Islet of Langerhans (tissue), 1 donor: ENCODE measurements around the gene SLC25A48.

Source experiments
- FAIRE-seq: peaks from one replicate; lab custom pipeline; 2011; peaks lifted over from hg19 to GRCh38; lab: Jason Lieb, UNC

SLC25A48 gene

GRCh38 chr5:135881819-135882218 lies 47.4 kb downstream of the SLC25A48 start:
- FAIRE-seq = no peak

DNA sequence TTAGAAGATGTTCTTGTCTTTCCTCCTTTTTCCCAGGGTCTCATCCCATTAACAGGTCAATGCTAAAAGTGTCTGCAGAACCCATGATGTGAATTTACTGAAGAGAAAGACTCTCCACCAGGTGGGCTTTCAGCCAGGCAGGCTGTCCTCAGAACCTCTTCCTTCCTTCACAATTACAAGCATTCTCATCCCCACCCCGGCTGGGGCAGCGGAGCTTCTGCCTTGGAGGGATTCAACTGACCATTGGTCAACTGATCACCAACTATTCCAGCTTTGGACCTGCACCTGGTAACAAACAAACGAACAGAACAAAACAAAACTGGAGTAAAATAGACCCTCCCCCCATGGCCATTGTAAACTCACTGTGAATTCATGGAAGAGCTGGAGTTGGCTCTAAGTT lies 48.6 kb downstream of the SLC25A48 start:
- FAIRE-seq = no peak

- FAIRE-seq = no peak
Observed at GRCh38 chr5:135883441-135883840, 49.0 kb downstream of the SLC25A48 start.

DNA sequence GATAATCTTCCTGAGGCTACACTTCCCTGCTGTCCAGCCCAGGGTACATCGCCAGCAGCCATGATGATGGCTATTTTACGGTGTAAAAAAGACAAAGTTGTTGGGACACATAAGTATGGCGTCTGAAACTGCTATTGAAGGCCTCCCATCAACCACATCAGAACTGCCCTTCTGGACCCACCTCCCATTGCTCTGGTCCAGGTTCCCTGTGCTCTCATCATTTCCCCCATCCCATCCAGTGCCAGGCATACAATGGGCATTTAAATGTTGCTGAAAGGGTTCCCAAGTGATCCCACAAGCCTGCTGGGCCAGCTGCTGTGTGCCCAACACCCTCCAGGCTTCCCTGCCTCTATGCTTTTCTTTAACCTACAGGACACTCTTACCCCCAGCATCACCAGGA lies 50.6 kb downstream of the SLC25A48 start:
- no peak for FAIRE-seq

GRCh38 chr5:135886136-135886535 lies 51.7 kb downstream of the SLC25A48 start:
- no peak for FAIRE-seq

DNA sequence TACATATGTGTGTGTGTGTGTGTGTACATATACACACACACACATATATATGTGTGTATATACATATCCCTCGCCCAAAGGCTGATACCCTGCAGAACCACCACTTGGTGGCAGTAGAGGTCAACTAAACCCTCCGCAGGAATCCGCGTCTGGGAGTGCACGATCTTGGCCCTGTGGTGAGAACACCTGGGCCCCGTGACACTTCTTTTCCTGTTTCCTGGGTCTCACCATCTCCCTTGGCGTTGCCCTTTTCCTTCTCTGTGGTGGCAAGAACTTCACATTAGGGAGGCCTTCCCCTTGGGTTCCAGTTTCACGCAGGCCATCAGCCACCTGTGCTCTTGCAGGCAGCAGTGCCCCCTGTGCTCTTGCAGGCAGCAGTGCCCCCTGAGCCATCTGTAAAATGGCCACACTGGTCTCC lies 53.0 kb downstream of the SLC25A48 start:
- peak; percentile 33 for FAIRE-seq

DNA sequence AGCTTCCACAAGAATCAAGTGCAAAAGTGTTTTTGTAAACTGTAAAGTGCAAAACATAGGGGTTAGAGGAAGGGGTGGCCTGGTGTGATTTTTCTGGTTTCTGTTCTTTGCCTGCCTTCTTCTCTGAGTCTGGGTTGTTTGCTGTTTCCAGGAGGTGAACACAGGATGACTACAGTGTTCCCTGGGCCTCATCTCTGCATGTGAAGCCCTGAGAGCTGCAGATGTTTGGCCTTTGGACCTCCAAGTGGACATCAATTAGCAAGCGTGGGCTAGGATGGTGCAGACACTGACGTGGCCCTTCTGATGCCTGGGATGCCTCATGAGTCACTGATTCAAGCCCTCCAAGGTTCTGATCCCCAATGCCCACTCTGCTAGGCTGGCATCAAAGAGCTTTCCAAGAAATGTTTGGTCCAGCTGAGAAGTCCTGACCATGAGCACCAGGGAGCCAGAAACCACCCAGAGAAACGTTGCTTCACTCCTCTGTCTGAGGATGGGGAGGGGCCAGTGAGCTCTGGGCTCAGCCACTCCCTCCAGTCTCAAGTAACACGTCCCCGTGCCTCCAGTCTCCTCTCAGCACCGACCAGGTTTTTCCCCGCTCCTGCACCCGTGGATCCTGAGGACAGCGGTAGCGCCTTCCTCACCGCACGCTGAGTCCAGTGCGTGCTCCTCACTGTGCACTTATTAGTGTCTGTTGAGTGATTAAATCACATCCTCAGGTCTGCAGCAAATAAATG lies 53.6 kb downstream of the SLC25A48 start:
- no peak for FAIRE-seq

DNA sequence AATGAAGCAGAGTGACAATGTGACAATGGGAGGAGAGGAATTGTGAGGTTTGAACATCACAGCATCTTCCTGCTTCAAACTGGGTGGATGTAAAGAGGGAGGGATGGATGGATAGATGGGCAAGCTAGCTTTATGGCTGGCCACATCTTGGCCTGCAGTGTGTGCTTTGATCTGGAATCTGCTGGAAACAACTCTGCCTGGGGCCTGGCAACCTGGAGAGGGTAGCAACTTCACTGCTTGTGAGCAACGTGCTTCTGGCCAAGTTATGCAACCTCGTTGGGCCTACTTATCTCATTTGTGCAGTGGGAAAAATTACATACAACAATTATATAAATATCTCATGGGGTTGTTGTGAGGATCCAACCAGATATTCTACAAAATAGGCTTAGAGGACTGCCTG lies 55.8 kb downstream of the SLC25A48 start:
- no peak for FAIRE-seq

DNA sequence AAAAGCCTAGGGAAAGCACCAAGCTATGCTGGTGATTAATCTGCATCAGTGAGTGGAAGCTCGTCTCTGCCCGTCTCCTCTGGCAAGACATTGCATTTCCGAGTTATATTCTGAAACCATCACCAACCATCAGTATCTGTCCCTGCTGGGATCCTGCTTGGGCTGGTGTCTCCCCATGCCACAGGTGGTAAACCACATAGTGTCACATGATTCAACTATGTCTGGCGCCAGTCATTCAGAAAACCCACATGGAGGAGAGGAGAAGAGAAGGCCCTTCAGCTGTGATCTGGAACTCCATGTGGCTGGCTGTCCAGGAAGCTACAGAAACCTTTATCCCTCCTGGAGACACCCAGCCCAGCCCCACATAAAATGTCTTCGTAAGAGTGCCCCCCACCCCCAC lies 56.4 kb downstream of the SLC25A48 start:
- FAIRE-seq = no peak

GRCh38 chr5:135891268-135891667 lies 56.8 kb downstream of the SLC25A48 start:
- no peak for FAIRE-seq

DNA sequence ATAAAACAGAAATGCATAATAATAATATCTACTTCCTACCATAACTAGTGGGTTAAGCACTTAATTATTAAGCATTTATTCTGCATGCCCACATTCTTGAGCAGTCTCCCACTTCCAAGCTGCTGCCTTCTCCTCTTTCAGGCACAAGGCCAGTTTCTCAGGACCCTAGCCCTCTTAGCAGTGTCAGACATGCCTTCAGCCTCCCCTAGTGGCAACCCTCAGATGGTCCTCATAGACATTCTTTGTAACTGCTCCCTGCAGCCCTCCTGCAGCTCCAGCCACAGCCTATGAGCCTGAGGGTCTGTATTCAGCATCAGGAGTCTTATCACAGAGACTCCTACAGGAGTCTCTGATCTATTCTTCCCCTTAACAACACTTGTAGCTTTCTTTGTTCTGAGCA lies 57.3 kb downstream of the SLC25A48 start:
- no peak for FAIRE-seq

- FAIRE-seq = no peak
Observed at GRCh38 chr5:135894276-135894675, 59.8 kb downstream of the SLC25A48 start.

GRCh38 chr5:135894789-135895188 lies 60.3 kb downstream of the SLC25A48 start:
- no peak for FAIRE-seq

GRCh38 chr5:135895474-135896006 lies 61.1 kb downstream of the SLC25A48 start, which contains the start of gene IL9:
Gene IL9 (minus strand): TSS chr5:135895841. CDS start chr5:135895816, 25 bp downstream.
- FAIRE-seq = no peak

GRCh38 chr5:135898651-135899050 lies 64.2 kb downstream of the SLC25A48 start:
- no peak for FAIRE-seq

DNA sequence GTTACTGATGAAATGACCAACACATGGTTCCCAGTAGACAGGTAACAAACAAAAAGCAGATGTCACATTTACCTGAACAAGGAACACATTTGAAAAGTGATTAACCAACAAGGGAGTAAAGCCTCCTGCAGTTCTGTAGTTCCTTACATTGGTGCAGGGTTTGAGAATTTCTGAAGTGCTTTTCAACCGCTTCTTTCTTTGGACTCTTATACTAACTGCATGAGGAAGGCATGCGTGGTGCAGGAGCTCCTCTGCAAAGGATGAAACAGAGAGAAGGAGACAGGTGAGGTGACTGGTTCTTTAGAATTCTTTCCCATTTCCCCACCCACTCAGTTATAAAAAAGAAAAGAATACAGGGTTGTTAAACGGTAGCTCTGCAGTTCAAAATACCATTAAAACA lies 65.8 kb downstream of the SLC25A48 start:
- no peak for FAIRE-seq

DNA sequence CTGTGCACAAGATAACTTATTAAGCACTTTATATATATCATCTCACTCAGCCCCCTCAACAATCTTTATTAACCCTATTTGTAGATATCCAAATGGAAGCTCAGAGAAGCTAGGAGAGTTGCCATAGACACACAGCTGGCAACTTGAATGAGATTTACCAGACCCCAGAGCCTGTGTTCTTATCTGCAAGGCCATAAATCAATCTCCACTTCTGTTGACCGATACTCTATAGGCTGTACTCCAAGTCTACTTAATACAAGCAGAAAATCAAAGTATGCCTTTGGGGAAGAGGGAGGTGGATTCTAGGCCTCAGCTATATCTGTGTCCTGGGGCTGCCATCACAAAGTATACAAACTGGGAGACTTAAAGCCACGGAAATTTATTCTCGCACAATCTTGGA lies 67.2 kb downstream of the SLC25A48 start:
- no peak for FAIRE-seq

- no peak for FAIRE-seq
Observed at GRCh38 chr5:135905144-135905543, 70.7 kb downstream of the SLC25A48 start.

DNA sequence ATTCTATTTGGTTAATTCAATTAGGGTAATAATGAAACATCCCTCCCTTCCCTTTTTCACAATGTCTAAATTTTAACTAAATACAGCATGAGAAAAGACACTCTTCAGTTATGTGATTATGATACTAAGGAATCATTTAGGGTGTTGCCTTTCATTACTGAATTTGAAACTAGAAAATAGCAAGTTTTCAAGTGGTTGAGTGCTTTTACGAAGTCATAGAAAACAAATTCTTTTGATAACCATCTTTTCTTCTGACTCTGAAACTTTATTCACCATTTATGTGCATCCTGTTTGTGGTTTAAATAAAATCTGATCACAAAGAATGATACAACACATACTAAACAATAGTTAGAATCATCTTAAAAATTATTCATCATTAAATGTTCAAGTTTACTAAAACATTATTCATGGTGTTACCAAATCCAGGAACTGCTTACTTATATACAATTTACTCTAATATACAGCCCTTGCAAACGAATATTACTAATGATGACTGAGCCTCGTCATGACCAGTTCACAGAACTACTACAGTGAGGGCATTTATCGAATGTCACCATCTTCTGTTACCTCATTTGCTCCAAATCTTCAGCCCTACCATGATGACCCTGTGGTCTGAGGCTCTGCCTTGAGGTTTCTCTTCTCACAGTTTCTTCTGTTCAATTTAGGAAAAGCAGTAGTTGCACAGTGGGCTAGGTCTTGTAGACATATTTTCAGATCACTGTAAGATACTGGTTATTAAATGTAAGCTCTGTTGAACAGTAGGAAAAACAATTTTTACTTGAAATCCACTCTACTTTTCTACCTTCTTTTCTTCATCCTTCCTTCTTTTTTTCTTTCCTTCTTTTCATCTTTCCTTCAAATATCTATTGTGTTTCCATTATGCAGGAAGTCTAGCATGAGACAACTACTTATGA lies 79.5 kb downstream of the SLC25A48 start:
- no peak for FAIRE-seq

GRCh38 chr5:135915466-135916001 lies 81.1 kb downstream of the SLC25A48 start:
- FAIRE-seq = no peak

- no peak for FAIRE-seq
Observed at GRCh38 chr5:135916638-135917263, 82.3 kb downstream of the SLC25A48 start.

- no peak for FAIRE-seq
Observed at GRCh38 chr5:135920199-135920598, 85.7 kb downstream of the SLC25A48 start.
